T47D (cell line): ENCODE measurements around the gene RIN3.
"Not testable (repeated sequence)": the region's sequence is repeated elsewhere in the genome, so short reads cannot be mapped to it uniquely, and the experiment has no call there.

Source experiments
- DNase-seq, 2 experiments: peaks; one replicate each; pipeline versions ENCODE4 v3.0.0 to v3.0.0-alpha.2; 2011 to 2012; ENCODE audit warnings: low read depth in 1 of 2, low spot score in 1 of 2
- JUND ChIP-seq: IDR thresholded peaks from 2 replicates; pipeline ENCODE4 v1.6.1; 2012; ENCODE audit warnings: low read depth
- in situ Hi-C: cut with HindIII; loops from 2 replicates; pipeline ENCODE4 v1.10.0; 2016; ENCODE audit warnings: low sequenced_read_pairs, low pct_unique_long_range_greater_than_20kb

Gene RIN3

GRCh38 chr14:92704036-92704804, 190.6 kb downstream of the RIN3 start:
- no peak for TF ChIP-seq JUND
- in situ Hi-C loops, result no loop called here
- DNase-seq, result no peak

DNA sequence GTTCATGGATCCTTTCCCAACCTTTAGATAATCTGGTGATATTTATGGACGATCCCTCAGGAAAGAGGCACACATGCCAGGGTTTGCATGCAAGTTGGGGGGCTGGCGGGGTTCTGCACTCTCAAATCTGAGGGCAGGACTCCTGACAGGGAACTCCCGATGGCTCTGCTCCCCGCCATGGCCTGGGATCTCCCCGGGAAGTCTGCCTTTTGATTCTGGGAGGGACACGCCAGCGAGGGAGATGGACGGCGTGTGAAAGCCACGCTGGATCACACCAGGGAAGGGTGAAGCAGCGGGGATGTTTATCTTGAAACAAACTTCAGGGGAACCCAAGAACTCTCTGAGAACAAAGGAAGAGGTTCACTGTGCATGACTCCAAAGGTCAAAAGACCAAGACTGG, 191.2 kb downstream of the RIN3 start:
- no peak for TF ChIP-seq JUND
- in situ Hi-C loops, result no loop called here
- DNase-seq, result no peak

DNA sequence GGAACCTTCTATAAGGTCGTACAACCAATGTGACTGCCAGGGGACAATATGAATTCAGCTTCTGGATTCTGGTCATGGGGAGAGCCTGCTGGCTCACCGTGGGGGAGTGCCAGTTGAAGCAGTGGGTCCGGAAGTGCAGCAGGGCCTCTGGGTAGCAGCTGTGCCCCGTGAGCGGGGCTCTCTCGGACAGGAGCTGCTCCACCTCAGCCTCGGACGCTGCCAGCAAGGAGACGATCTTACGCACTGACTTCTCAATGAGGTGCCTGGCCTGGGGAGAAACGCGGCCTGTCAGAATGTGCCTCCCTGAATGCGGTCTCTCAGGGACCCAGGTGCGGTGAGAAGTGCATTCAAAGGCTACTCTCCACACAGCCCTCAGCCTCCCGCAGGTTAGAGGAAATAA, 192.8 kb downstream of the RIN3 start:
- no peak for DNase-seq

GRCh38 chr14:92709340-92710000, 195.9 kb downstream of the RIN3 start:
- in situ Hi-C loops, result no loop called here
- no peak for DNase-seq
- TF ChIP-seq JUND, result no peak

More for the DNA sequence above, 192.8 kb downstream of the RIN3 start:
- in situ Hi-C loops, result no loop called here
- no peak for TF ChIP-seq JUND

DNA sequence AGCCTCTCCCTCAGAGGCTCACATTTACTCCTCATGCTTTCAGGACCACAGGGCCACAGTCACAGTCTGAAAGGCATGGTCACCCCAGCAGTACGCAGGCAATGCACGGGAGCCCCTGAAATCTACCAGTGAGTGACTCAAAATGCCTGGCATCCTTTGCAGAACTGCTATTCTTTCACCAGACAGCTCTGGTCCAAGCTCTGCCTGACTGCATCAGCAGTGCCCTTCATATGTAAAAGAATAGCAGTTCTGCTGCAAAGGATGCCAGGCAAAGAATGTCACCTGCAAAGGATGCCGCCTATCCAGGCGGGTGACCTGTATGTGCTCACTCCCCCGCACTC, 196.4 kb downstream of the RIN3 start:
- no peak for TF ChIP-seq JUND
- in situ Hi-C loops, result no loop called here
- no peak for DNase-seq

DNA sequence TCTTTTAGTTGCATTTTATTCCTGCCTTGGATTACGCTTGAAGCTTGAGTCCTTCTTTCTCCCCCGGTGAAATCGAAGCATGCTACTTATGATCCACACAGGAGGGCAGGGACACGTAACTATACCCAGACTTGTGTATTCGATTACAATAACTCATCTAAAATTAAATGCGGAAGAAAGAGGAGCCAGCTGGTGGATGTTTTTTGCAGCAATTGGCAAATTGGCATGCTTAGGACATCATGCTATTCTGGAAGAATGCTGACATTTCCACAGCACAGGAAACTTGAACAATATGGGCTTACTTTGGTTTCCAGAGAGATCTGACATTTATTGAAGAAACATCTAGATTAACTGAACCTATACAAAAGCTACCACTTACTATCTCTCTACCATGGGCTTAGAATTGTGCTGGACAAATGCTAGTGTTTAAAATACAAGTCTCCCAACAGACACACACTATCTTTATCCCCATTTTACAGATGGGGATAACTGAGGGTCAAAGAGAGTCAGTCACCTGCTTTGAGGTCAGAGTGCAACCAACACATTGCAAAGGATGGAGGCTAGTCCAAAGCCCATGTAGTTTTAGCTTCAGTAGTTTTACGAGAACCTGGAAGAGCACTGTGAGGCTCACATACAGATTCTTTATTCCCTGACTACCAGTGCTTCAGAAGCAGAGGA, 198.5 kb downstream of the RIN3 start:
- TF ChIP-seq JUND, result no peak
- in situ Hi-C loops, result no loop called here
- no peak for DNase-seq

- no peak for DNase-seq
- in situ Hi-C loops, result no loop called here
- no peak for TF ChIP-seq JUND
Observed at GRCh38 chr14:92712654-92713051, 199.1 kb downstream of the RIN3 start.

GRCh38 chr14:92714739-92715307, 201.2 kb downstream of the RIN3 start:
- in situ Hi-C loops, result not testable (repeated sequence)
- peak; percentile 81 to 96 for DNase-seq

DNA sequence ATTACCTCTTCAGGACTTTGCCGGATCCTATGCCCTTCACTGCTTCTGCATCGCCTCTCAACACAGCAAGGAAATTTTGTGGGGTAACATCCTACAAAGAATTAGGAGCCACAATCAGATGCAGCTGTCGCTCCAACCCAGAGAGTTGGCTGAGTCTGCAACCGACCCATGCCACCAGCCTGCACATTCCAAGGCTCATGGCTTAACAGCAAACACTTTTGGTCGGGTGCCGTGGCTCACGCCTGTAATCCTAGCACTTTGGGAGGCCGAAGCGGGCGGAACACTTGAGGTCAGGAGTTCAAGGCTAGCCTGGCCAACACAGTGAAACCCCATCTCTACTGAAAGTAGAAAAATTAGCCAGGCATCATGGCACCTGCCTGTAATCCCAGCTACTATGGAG, 202.6 kb downstream of the RIN3 start:
- in situ Hi-C loops, result no loop called here
- TF ChIP-seq JUND, result no peak
- no peak for DNase-seq

DNA sequence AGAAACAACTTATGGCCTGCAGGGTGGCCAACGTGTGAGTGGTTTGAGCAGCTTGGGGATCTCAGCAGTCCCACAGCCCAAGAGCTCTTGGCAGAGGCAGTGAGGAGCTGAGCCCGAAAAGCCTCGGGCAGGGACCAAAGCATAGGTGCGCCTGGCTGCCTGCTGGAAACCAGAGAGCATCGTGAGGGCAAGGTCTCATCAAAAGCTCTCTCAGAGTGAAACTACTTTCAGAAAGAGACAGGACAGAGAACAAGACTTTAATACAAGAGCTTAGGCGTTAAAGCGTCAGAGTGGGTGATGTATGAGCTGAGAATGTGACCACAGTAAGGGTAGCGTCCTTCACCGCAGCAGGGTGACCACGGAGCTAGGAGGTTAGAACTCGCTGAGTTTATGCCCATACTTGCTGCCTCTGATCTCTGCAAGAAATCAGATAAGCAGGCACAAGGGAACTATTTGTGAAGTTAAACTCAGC, 204.0 kb downstream of the RIN3 start:
- no peak for TF ChIP-seq JUND
- no peak for DNase-seq
- in situ Hi-C loops, result no loop called here

GRCh38 chr14:92718664-92719063, 205.1 kb downstream of the RIN3 start:
- in situ Hi-C loops, result no loop called here
- no peak for TF ChIP-seq JUND
- peak in 1 of 2 experiments; percentile 21 for DNase-seq

DNA sequence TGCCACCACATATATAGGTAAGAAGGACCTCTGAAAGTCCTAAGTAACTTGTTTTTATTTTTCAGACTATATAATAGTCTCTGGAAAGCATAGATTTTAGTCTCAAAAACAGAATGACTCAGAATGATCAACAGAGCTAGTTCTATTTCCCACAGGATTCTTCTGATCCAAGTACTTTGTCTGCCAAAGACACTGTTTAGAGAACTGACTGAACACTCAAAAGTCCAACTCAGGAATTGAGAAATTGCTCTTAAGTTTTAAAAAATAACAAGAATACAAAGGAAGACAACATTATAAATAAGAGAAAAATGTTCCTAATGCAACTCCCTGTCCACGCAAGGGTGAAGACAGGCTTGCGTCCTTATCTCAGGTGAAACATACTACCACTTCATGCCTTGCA, 205.8 kb downstream of the RIN3 start:
- no peak for DNase-seq
- in situ Hi-C loops, result no loop called here
- TF ChIP-seq JUND, result no peak

DNA sequence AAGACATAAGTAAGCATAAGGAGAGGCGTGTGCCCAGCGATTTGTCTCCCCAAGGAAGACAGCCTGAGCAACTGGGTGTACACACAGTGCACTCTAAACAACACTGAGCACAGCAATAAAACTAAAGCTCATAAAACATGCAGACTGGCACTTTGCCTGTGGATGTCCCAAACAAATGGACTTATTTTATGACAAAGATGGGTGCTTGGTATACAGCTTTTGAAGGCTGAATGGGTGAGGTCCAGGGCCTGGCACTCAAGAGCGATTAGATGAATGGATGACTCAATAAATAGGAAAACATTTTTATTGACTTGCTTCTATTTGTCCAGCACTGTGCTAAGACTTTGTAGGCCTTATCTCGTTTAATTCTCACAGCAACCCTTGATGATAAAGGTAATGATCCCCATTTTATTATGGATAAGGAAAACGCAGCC, 206.3 kb downstream of the RIN3 start:
- no peak for TF ChIP-seq JUND
- DNase-seq, result peak; percentile 23 to 84
- in situ Hi-C loops, result no loop called here
